Measurements from ENCODE around the gene NUDT8.
A peak's percentile ranks its signal among the peaks of the same experiment; 100 is the strongest.
"Not testable (repeated sequence)": the region's sequence is repeated elsewhere in the genome, so short reads cannot be mapped to it uniquely, and the experiment has no call there.

The NUDT8 gene

GRCh38 chr11:67659651-67660165 is 30.0 kb upstream of the NUDT8 start:
- DNase-seq (ENCODE audit: low spot score), result not testable (repeated sequence)

- DNase-seq (ENCODE audit: low spot score), result no peak
Observed at GRCh38 chr11:67657300-67657699, 27.6 kb upstream of the NUDT8 start.

- DNase-seq (ENCODE audit: low spot score), result no peak
Observed at GRCh38 chr11:67656278-67656922, 26.7 kb upstream of the NUDT8 start.

- DNase-seq (ENCODE audit: low spot score), result no peak
Observed at GRCh38 chr11:67654225-67654624, 24.5 kb upstream of the NUDT8 start.

- no peak for DNase-seq (ENCODE audit: low spot score)
Observed at GRCh38 chr11:67652965-67653845, 23.5 kb upstream of the NUDT8 start.

- no peak for DNase-seq (ENCODE audit: low spot score)
Observed at GRCh38 chr11:67651976-67652781, 22.4 kb upstream of the NUDT8 start.

GRCh38 chr11:67649634-67650510 is 20.1 kb upstream of the NUDT8 start:
- no peak for DNase-seq (ENCODE audit: low spot score)

GRCh38 chr11:67648796-67649613 is 19.3 kb upstream of the NUDT8 start:
- DNase-seq (ENCODE audit: low spot score), result no peak

- peak; percentile 52 for DNase-seq (ENCODE audit: low spot score)
Observed at GRCh38 chr11:67648140-67648795, 18.5 kb upstream of the NUDT8 start.

GRCh38 chr11:67647471-67647870 is 17.7 kb upstream of the NUDT8 start:
- no peak for DNase-seq (ENCODE audit: low spot score)

- DNase-seq (ENCODE audit: low spot score), result peak; percentile 45
Observed at GRCh38 chr11:67646535-67647336, 17.0 kb upstream of the NUDT8 start.

GRCh38 chr11:67645521-67646461 is 16.1 kb upstream of the NUDT8 start:
- no peak for DNase-seq (ENCODE audit: low spot score)

- DNase-seq (ENCODE audit: low spot score), result no peak
Observed at GRCh38 chr11:67644472-67645418, 15.0 kb upstream of the NUDT8 start.

GRCh38 chr11:67644042-67644441 is 14.3 kb upstream of the NUDT8 start:
- DNase-seq (ENCODE audit: low spot score), result no peak

GRCh38 chr11:67642173-67643120 is 12.7 kb upstream of the NUDT8 start:
- DNase-seq (ENCODE audit: low spot score), result no peak
